WTC11 (cell line): ENCODE measurements around the gene MEFV. TPM values are rescaled to one million over a fixed set of nuclear protein-coding genes. Genes with fewer than 3 reads are reported as not detected.

ENCODE experiments used
- ATAC-seq: fragments of 200-7000 bp; cut with Tn5 transposase; 2 replicates; pipeline ENCODE4 v1.10.0; 2021; ENCODE audit warnings: mild to moderate bottlenecking, moderate library complexity
- CTCF ChIA-PET: fragments of 300-600 bp; sonication (Branson Sonifier 250); formaldehyde crosslinking; loops from one replicate; lab custom pipeline; 2021; ENCODE audit warnings: antibody characterized with exemption; lab: Charles Lee
- POLR2A ChIA-PET: fragments of 350-600 bp; sonication (Branson Sonifier 250); formaldehyde crosslinking; loops from one replicate; lab custom pipeline; 2021; ENCODE audit warnings: antibody characterized with exemption; lab: Charles Lee
- DNase-seq: peaks from one replicate; pipeline ENCODE4 v3.0.0; 2021; ENCODE audit warnings: low spot score
- H3K27ac Mint-ChIP-seq: 2 replicates; pipeline ENCODE4 v1.8.0; 2021; ENCODE audit warnings: mixed read lengths
- H3K27me3 Mint-ChIP-seq: 2 replicates; pipeline ENCODE4 v1.8.0; 2021; ENCODE audit warnings: low read depth, mild to moderate bottlenecking, moderate library complexity, mixed read lengths
- H3K36me3 Mint-ChIP-seq: 2 replicates; pipeline ENCODE4 v1.8.0; 2021; ENCODE audit warnings: mixed read lengths
- H3K4me1 Mint-ChIP-seq: 2 replicates; pipeline ENCODE4 v1.8.0; 2022; ENCODE audit warnings: mixed read lengths
- H3K4me3 Mint-ChIP-seq: 2 replicates; pipeline ENCODE4 v1.8.0; 2021; ENCODE audit warnings: mild to moderate bottlenecking, moderate library complexity, mixed read lengths
- H3K9me3 Mint-ChIP-seq: 2 replicates; pipeline ENCODE4 v1.8.0; 2021; ENCODE audit warnings: mixed read lengths
- AR ChIP-seq: fragments of 250-450 bp; sonication (Bioruptor Pico); IDR thresholded peaks from 2 replicates; pipeline ENCODE4 v1.9.0; 2021; ENCODE audit warnings: mild to moderate bottlenecking
- ATF6 ChIP-seq: sonication (generic); formaldehyde crosslinking; IDR thresholded peaks from 2 replicates; pipeline ENCODE4 v1.8.1; 2023; ENCODE audit warnings: mild to moderate bottlenecking, missing genetic modification reagents
- CREM ChIP-seq: sonication (generic); formaldehyde crosslinking; IDR thresholded peaks from 2 replicates; pipeline ENCODE4 v1.8.1; 2022; ENCODE audit warnings: mild to moderate bottlenecking, missing genetic modification reagents, moderate library complexity
- ELF4 ChIP-seq: sonication (generic); formaldehyde crosslinking; IDR thresholded peaks from 2 replicates; pipeline ENCODE4 v1.8.1; 2022; ENCODE audit warnings: low read depth, mild to moderate bottlenecking, moderate library complexity, missing genetic modification reagents
- ESRRA ChIP-seq: sonication (generic); formaldehyde crosslinking; IDR thresholded peaks from 2 replicates; pipeline ENCODE4 v1.8.1; 2022; ENCODE audit warnings: mild to moderate bottlenecking, missing genetic modification reagents, borderline replicate concordance
- FOXJ3 ChIP-seq: sonication (generic); formaldehyde crosslinking; IDR thresholded peaks from 2 replicates; pipeline ENCODE4 v1.9.0; 2021; ENCODE audit warnings: missing genetic modification reagents, mild to moderate bottlenecking, borderline replicate concordance
- GABPB1 ChIP-seq: sonication (generic); formaldehyde crosslinking; IDR thresholded peaks from 2 replicates; pipeline ENCODE4 v1.8.1; 2023; ENCODE audit warnings: mild to moderate bottlenecking, missing genetic modification reagents
- GRHL2 ChIP-seq: fragments of 250-450 bp; sonication (Bioruptor Pico); IDR thresholded peaks from 2 replicates; pipeline ENCODE4 v1.8.0; 2022; ENCODE audit warnings: mild to moderate bottlenecking, moderate library complexity; ENCODE audit not compliant: insufficient replicate concordance, severe bottlenecking
- GTF2I ChIP-seq: fragments of 250-450 bp; sonication (Bioruptor Pico); conservative IDR thresholded peaks from 2 replicates; pipeline ENCODE4 v1.4.0; 2021; ENCODE audit warnings: mild to moderate bottlenecking
- JUN ChIP-seq: sonication (generic); formaldehyde crosslinking; IDR thresholded peaks from 2 replicates; pipeline ENCODE4 v1.8.0; 2023; ENCODE audit warnings: mild to moderate bottlenecking, missing genetic modification reagents
- NFYB ChIP-seq: sonication (generic); formaldehyde crosslinking; conservative IDR thresholded peaks from 2 replicates; pipeline ENCODE4 v1.8.0; 2022; ENCODE audit warnings: low read depth, missing genetic modification reagents
- RELA ChIP-seq: sonication (generic); formaldehyde crosslinking; IDR thresholded peaks from 2 replicates; pipeline ENCODE4 v1.8.1; 2022; ENCODE audit warnings: missing genetic modification reagents, mild to moderate bottlenecking, borderline replicate concordance
- TEAD1 ChIP-seq: sonication (generic); formaldehyde crosslinking; IDR thresholded peaks from 2 replicates; pipeline ENCODE4 v1.8.0; 2022; ENCODE audit warnings: mild to moderate bottlenecking, missing genetic modification reagents
- TEAD4 ChIP-seq: sonication (generic); formaldehyde crosslinking; IDR thresholded peaks from 2 replicates; pipeline ENCODE4 v1.8.0; 2022; ENCODE audit warnings: mild to moderate bottlenecking, missing genetic modification reagents
- ZNF121 ChIP-seq: sonication (generic); formaldehyde crosslinking; IDR thresholded peaks from 2 replicates; pipeline ENCODE4 v1.8.0; 2023; ENCODE audit warnings: missing genetic modification reagents
- ZNF138 ChIP-seq: sonication (generic); formaldehyde crosslinking; conservative IDR thresholded peaks from 2 replicates; pipeline ENCODE4 v1.8.1; 2022; ENCODE audit warnings: mild to moderate bottlenecking, moderate library complexity, missing genetic modification reagents
- ZNF317 ChIP-seq: sonication (generic); formaldehyde crosslinking; IDR thresholded peaks from 2 replicates; pipeline ENCODE4 v1.8.1; 2023; ENCODE audit warnings: low read depth, mild to moderate bottlenecking, moderate library complexity, missing genetic modification reagents, borderline replicate concordance
- total RNA-seq: library from RNA; stranded (reverse); gene quantifications from 3 replicates; pipeline ENCODE4 v1.2.3, GENCODE V29; 2021
- TF ChIP-seq, protein P1 (sequence below): sonication (generic); formaldehyde crosslinking; IDR thresholded peaks from 2 replicates; pipeline ENCODE4 v1.8.0; 2023; ENCODE audit warnings: missing genetic modification reagents, mild to moderate bottlenecking, borderline replicate concordance
- TF ChIP-seq, protein P2 (sequence below): fragments of 250-450 bp; sonication (Bioruptor Pico); IDR thresholded peaks from 2 replicates; pipeline ENCODE4 v1.9.0; 2021; ENCODE audit warnings: mild to moderate bottlenecking
- TF ChIP-seq, protein P3 (sequence below): fragments of 250-450 bp; sonication (Bioruptor Pico); IDR thresholded peaks from 2 replicates; pipeline ENCODE4 v1.9.0; 2021; ENCODE audit warnings: moderate library complexity, mild to moderate bottlenecking, inconsistent platforms, borderline replicate concordance

MEFV gene
- total RNA-seq, 1 experiment from 2014 or later, result 0.09 TPM

DNA sequence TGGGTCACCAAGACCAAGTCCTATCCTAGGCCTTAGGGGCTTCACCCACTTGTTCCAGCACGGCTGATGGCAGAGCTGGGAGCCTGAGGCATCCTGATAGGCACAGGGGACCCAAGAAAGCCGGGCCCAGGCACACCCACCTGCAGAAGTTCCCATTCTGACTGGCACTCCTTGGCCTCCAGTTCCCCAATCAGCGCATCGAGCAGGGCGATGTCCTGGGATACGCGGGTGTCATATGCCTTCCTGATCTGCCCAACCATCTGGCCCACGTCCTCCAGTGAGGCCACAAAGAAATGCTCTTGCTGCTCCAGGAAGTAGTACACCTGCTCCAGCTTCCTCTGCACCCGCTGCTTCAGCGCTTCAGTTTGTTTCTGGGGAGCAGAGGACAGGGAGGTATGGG, 9.6 kb downstream of the MEFV start:
- Mint-ChIP-seq H3K9me3 (peaks cover 42% of the 10 kb centered on the region), H3K27ac (no peak overlapping the region), H3K27me3 (peaks cover 61% of the 10 kb centered on the region), H3K36me3 (peaks cover 3% of the 10 kb centered on the region; the same call in 1 of the 2 replicates), H3K4me3 (no peak overlapping the region), H3K4me1 (no peaks in the 10 kb centered on the region)
- CTCF ChIA-PET, result no interaction called here
- ATAC-seq (no peak), DNase-seq (no peak)
- POLR2A ChIA-PET, result no interaction called here
- no peak for TF ChIP-seq RELA (CRISPR knock-in tag)

- CTCF ChIA-PET, result no interaction called here
- peaks cover 58% of the 10 kb centered on the region for H3K27me3 Mint-ChIP-seq
Observed at GRCh38 chr16:3246002-3246401, 10.4 kb downstream of the MEFV start.

GRCh38 chr16:3243882-3244281, 12.6 kb downstream of the MEFV start:
- Mint-ChIP-seq H3K27me3 (peaks cover 57% of the 10 kb centered on the region), H3K9me3 (peaks cover 48% of the 10 kb centered on the region), H3K27ac (no peak overlapping the region), H3K36me3 (peaks cover 3% of the 10 kb centered on the region; the same call in 1 of the 2 replicates), H3K4me3 (no peak overlapping the region), H3K4me1 (no peaks in the 10 kb centered on the region)
- no peak for DNase-seq
- no peak for ATAC-seq
- ChIA-PET CTCF (no interaction called here), POLR2A (no interaction called here)
- no peak for TF ChIP-seq ZNF121 (CRISPR knock-in tag)
- TF ChIP-seq AR (CRISPR knock-in tag), result no peak
- no peak for TF ChIP-seq ELF4 (CRISPR knock-in tag)
- TF ChIP-seq, protein P1, sequence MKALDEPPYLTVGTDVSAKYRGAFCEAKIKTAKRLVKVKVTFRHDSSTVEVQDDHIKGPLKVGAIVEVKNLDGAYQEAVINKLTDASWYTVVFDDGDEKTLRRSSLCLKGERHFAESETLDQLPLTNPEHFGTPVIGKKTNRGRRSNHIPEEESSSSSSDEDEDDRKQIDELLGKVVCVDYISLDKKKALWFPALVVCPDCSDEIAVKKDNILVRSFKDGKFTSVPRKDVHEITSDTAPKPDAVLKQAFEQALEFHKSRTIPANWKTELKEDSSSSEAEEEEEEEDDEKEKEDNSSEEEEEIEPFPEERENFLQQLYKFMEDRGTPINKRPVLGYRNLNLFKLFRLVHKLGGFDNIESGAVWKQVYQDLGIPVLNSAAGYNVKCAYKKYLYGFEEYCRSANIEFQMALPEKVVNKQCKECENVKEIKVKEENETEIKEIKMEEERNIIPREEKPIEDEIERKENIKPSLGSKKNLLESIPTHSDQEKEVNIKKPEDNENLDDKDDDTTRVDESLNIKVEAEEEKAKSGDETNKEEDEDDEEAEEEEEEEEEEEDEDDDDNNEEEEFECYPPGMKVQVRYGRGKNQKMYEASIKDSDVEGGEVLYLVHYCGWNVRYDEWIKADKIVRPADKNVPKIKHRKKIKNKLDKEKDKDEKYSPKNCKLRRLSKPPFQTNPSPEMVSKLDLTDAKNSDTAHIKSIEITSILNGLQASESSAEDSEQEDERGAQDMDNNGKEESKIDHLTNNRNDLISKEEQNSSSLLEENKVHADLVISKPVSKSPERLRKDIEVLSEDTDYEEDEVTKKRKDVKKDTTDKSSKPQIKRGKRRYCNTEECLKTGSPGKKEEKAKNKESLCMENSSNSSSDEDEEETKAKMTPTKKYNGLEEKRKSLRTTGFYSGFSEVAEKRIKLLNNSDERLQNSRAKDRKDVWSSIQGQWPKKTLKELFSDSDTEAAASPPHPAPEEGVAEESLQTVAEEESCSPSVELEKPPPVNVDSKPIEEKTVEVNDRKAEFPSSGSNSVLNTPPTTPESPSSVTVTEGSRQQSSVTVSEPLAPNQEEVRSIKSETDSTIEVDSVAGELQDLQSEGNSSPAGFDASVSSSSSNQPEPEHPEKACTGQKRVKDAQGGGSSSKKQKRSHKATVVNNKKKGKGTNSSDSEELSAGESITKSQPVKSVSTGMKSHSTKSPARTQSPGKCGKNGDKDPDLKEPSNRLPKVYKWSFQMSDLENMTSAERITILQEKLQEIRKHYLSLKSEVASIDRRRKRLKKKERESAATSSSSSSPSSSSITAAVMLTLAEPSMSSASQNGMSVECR, result no peak
- no peak for TF ChIP-seq CREM
- TF ChIP-seq FOXJ3 (CRISPR knock-in tag), result no peak
- TF ChIP-seq, protein P2, sequence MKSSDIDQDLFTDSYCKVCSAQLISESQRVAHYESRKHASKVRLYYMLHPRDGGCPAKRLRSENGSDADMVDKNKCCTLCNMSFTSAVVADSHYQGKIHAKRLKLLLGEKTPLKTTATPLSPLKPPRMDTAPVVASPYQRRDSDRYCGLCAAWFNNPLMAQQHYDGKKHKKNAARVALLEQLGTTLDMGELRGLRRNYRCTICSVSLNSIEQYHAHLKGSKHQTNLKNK (CRISPR knock-in tag), result no peak
- no peak for TF ChIP-seq ESRRA (CRISPR knock-in tag)
- TF ChIP-seq TEAD4, result no peak

More at GRCh38 chr16:3246002-3246401, 10.4 kb downstream of the MEFV start:
- Mint-ChIP-seq H3K9me3 (peaks cover 41% of the 10 kb centered on the region), H3K27ac (no peak overlapping the region), H3K4me1 (no peaks in the 10 kb centered on the region), H3K4me3 (no peak overlapping the region), H3K36me3 (peaks cover 3% of the 10 kb centered on the region; the same call in 1 of the 2 replicates)
- DNase-seq (no peak), ATAC-seq (no peak)
- POLR2A ChIA-PET, result no interaction called here
- TF ChIP-seq GABPB1 (CRISPR knock-in tag) (0 out of 2 replicates have a peak, but pooled peaks have one; percentile 26), NFYB (CRISPR knock-in tag) (no peak)

DNA sequence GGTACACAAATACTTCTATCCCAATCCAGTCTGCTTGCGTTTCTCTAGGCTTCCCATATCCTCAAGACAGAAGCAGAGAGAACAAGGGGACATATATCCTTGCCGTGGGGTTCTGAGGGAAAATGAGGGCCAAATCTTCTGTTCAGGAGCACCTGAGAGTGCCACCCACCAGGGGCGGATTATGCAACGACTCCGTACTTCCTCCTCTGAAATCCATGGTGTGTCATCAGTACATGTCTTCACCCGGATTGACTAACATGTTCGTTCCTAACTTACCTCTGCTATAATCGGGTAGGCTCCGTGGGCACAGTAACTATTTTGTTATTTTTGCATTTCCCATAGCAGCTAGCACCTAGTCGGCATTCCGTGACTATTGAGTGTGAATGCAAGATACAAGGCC, 13.7 kb downstream of the MEFV start:
- Mint-ChIP-seq H3K4me3 (no peak overlapping the region), H3K27me3 (peaks cover 53% of the 10 kb centered on the region), H3K36me3 (peaks cover 3% of the 10 kb centered on the region; the same call in 1 of the 2 replicates), H3K9me3 (peaks cover 50% of the 10 kb centered on the region), H3K4me1 (no peaks in the 10 kb centered on the region), H3K27ac (no peak overlapping the region)
- DNase-seq (no peak), ATAC-seq (no peak)
- CTCF ChIA-PET, result no interaction called here
- POLR2A ChIA-PET, result no interaction called here
- TF ChIP-seq JUN (CRISPR knock-in tag) (no peak), ATF6 (CRISPR knock-in tag) (no peak), ZNF317 (CRISPR knock-in tag) (no peak), TEAD1 (CRISPR knock-in tag) (no peak), ZNF138 (no peak), GTF2I (CRISPR knock-in tag) (no peak), GRHL2 (CRISPR knock-in tag) (no peak)
- TF ChIP-seq, protein P3, sequence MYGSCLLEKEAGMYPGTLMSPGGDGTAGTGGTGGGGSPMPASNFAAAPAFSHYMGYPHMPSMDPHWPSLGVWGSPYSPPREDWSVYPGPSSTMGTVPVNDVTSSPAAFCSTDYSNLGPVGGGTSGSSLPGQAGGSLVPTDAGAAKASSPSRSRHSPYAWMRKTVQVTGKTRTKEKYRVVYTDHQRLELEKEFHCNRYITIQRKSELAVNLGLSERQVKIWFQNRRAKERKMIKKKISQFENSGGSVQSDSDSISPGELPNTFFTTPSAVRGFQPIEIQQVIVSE (CRISPR knock-in tag), result no peak
